ENCODE measurements around the gene SF3A2. TPM values are rescaled to one million over a fixed set of nuclear protein-coding genes. Genes with fewer than 3 reads are reported as not detected.

The SF3A2 gene
- total RNA-seq, 1 donor from 2014 or later, result 142 TPM

DNA sequence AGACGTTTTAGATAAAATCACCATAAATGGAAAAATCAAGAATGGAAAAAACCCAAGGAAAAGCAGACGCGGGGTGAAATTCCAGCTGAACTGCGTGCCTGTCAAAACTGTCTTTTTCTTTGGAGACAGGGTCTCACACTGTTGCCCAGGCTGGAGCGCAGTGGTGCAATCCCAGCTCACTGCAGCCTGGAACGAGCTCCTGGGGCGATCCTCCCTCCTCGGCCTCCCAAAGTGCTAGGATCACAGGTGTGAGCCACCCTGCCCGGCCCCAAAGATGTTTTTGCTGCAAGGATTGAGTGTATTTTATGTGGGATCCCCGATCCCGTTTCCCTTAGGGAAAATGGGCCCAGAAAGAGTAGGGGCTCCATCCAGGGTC lies 46.2 kb downstream of the SF3A2 start:
- Mint-ChIP-seq H3K4me3 (peak overlapping the region; percentile 43), H3K27me3 (ENCODE audit: low read depth) (peaks cover 45% of the 10 kb centered on the region), H3K36me3 (no peaks in the 10 kb centered on the region), H3K27ac (no peak overlapping the region), H3K9me3 (no peaks in the 10 kb centered on the region), H3K4me1 (peaks cover 8% of the 10 kb centered on the region)
- TF ChIP-seq, protein P1, sequence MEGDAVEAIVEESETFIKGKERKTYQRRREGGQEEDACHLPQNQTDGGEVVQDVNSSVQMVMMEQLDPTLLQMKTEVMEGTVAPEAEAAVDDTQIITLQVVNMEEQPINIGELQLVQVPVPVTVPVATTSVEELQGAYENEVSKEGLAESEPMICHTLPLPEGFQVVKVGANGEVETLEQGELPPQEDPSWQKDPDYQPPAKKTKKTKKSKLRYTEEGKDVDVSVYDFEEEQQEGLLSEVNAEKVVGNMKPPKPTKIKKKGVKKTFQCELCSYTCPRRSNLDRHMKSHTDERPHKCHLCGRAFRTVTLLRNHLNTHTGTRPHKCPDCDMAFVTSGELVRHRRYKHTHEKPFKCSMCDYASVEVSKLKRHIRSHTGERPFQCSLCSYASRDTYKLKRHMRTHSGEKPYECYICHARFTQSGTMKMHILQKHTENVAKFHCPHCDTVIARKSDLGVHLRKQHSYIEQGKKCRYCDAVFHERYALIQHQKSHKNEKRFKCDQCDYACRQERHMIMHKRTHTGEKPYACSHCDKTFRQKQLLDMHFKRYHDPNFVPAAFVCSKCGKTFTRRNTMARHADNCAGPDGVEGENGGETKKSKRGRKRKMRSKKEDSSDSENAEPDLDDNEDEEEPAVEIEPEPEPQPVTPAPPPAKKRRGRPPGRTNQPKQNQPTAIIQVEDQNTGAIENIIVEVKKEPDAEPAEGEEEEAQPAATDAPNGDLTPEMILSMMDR (IDR thresholded peaks at IDR 0.05; ENCODE audit: unreplicated experiment), result no peak
- no peak for DNase-seq (ENCODE audit: low spot score in 2 of 2, unreplicated experiment in 2 of 2)

DNA sequence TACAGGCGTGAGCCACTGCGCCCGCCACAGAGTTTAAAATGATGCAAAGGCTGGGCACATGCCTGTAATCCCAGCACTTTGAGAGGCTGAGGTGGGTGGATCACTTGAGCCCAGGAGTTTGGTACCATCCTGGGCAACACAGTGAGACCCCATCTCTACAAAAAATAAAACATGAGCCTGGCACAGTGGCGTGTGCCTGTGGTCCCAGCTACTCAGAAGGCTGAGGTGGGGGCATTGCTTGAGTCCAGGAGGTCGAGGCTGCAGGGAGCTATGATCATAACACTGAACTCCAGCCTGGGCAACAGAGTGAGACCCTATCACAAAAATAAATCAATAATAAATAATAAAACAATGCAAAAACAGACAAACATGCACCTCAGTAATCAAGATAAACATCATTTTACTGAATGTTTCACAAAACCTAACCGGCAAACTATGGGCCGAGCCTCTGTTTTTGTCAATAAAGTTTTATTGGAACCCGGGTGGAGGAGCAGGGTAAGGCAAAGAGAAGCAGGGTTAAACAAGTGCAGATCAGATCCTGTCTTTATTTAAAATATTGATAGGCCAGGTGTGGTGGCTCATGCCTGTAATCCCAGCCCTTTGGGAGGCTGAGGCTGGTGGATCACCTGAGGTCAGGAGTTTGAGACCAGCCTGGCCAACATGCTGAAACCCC lies 47.3 kb downstream of the SF3A2 start:
- no peaks in the 10 kb centered on the region for H3K9me3 Mint-ChIP-seq

DNA sequence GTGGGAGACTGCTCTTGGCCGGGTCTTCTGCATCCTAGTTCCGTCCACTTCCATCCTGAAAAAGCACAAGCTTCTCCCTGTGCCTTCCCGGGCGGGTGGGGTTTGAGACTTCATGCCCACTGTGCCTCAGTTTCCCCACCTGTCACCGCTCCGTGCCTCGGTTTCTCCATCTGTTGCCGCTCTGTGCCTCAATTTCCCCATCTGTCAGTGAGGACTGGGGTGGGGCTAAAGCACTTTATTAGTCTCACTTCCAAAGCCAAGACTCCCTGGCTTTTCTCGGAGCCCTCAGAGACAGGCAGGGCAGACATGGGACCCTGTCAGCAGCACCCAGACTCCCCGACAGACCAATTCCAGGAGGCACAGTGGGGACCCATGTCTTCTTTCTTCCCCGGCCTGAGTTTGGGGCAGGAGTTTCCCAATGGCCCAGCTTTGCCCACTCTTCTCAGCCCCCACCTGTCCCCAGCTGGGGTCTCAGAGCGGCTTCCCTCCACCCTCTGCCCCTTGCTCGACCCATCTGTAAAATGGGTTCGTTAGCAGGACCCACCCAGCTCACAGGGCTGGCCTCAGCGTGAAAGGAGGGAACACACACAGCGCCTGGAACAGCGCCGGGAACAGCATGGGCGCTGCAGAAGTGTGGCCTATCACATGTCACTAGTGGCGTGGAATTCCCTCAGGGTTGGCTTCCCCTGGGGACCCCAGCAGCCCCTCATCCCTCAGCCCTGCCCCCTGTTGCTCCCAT lies 49.9 kb downstream of the SF3A2 start:
- peaks cover 77% of the 10 kb centered on the region for H3K27me3 Mint-ChIP-seq (ENCODE audit: low read depth)
- H3K36me3 Mint-ChIP-seq, result no peaks in the 10 kb centered on the region
- peaks cover 14% of the 10 kb centered on the region for H3K4me1 Mint-ChIP-seq
- no peak for DNase-seq (ENCODE audit: low spot score in 2 of 2, unreplicated experiment in 2 of 2)
- H3K9me3 Mint-ChIP-seq, result no peaks in the 10 kb centered on the region
- H3K4me3 Mint-ChIP-seq, result no peak overlapping the region
- H3K27ac Mint-ChIP-seq, result no peak overlapping the region
- TF ChIP-seq, protein P1 (IDR thresholded peaks at IDR 0.05; ENCODE audit: unreplicated experiment), result no peak

More for the DNA sequence above, 47.3 kb downstream of the SF3A2 start:
- Mint-ChIP-seq H3K4me1 (peaks cover 8% of the 10 kb centered on the region), H3K36me3 (no peaks in the 10 kb centered on the region), H3K27me3 (ENCODE audit: low read depth) (peaks cover 56% of the 10 kb centered on the region), H3K27ac (no peak overlapping the region), H3K4me3 (no peak overlapping the region)
- DNase-seq (ENCODE audit: low spot score in 2 of 2, unreplicated experiment in 2 of 2), result no peak
- TF ChIP-seq, protein P1 (IDR thresholded peaks at IDR 0.05; ENCODE audit: unreplicated experiment), result no peak

DNA sequence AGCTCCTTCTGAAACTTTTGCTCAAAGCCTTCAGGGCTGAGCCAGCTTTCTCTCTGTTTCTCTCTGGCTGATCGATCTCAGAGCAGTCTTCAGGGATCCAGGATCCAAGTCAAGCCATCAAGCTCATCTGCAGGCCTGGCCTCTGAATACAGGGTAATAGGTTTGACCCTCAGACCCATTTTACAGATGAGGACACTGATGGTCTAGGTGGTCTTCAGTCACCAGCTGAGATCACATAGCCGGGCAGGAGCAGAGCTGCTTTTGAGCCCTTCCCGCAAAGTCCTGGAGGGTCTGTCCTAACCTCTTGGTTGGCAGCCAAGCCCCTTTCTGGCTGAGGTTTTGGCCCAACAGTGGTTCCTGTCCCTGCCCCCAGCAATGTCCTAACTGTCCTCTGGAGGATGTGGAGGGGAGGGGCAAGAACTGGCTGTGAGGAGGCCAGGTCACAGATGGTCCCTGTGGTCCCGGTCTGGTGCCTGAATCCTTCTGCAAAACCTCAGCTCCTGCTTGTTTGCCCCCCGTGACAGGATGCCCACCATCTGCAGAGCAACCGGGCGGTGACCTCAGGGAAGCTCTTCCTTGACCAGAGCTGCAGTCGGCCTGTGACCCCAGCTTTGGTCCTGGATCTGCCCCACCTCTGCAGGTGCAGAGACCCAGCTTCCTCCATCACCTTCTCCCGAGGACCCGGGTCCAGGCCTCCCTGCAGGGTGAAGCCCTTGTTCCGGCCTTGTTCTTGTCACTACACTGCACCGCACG lies 51.1 kb downstream of the SF3A2 start:
- H3K4me3 Mint-ChIP-seq, result no peak overlapping the region
- H3K27me3 Mint-ChIP-seq (ENCODE audit: low read depth), result peaks cover 77% of the 10 kb centered on the region
- DNase-seq (ENCODE audit: low spot score in 2 of 2, unreplicated experiment in 2 of 2), result no peak
- peaks cover 7% of the 10 kb centered on the region for H3K4me1 Mint-ChIP-seq
- no peak overlapping the region for H3K27ac Mint-ChIP-seq
- no peaks in the 10 kb centered on the region for H3K9me3 Mint-ChIP-seq
- no peaks in the 10 kb centered on the region for H3K36me3 Mint-ChIP-seq
- TF ChIP-seq, protein P1 (IDR thresholded peaks at IDR 0.05; ENCODE audit: unreplicated experiment), result no peak

DNA sequence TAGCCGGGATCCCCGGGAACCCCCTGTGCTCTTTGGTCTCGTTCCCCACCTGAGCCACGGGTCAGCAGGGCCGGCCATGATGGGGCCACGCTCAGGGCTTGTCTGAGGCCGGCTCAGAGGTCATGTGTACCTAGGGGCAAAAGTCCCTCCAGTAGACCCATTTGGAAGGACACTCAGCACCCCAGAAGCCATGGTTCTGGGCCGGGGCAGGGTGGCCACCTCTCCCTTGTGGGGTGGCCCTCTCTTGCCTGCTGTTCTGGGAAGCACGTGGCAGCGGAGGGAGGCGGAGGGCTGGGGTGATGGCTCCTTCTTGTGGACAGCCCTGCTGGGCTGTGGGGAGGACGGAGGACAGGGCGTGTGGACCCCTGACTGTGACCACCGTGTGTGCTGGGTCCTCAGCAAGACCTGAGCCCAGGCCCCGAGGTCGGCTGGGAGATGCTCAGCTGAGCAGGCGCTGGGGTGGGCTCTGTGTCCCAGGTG lies 51.8 kb downstream of the SF3A2 start:
- Mint-ChIP-seq H3K36me3 (no peaks in the 10 kb centered on the region), H3K4me3 (no peak overlapping the region), H3K4me1 (peaks cover 6% of the 10 kb centered on the region), H3K27ac (no peak overlapping the region), H3K27me3 (ENCODE audit: low read depth) (peaks cover 78% of the 10 kb centered on the region), H3K9me3 (no peaks in the 10 kb centered on the region)
- TF ChIP-seq, protein P1 (IDR thresholded peaks at IDR 0.05; ENCODE audit: unreplicated experiment), result no peak
- DNase-seq (ENCODE audit: low spot score in 2 of 2, unreplicated experiment in 2 of 2), result no peak

Measured in mesothelial cell of epicardium (in vitro differentiated cells).